ENCODE measurements around the gene SCUBE2.

DNA sequence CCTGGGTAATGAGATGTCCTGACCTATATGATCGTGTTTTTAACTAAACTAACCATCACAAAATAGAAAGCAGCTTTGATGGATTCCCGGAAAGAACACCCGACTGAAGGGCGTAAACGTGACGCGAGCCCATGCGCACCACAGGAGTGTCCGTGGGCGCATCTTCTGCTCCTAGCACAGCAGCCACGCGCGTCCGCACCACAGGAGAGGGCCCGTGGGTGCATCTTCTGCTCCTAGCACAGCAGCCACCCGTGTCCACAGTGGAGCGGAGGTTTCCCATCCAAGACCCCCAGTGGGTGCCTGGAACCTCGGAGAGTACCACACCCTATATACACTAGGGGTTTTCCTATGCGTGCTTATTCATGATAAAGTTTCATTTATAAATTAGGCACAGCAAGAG, 51.5 kb downstream of the SCUBE2 start:
- TF ChIP-seq EZH2 (IDR thresholded peaks at IDR 0.05; ENCODE audit: insufficient read depth, poor library complexity, severe bottlenecking) (no peak), EZH2phosphoT487 (IDR thresholded peaks at IDR 0.05; ENCODE audit: insufficient read depth, low read depth) (no peak)
